NCI-H1436 (cell line): Measurements from ENCODE around the gene GOLGA8R.
"Not testable (repeated sequence)": the region's sequence is repeated elsewhere in the genome, so short reads cannot be mapped to it uniquely, and the experiment has no call there.

Source experiments
- DNase-seq: peaks from one replicate; lab custom pipeline; 2025; lab: John Stamatoyannopoulos, UW

Gene GOLGA8R

GRCh38 chr15:30414160-30414559, at the start of gene GOLGA8R:
Gene GOLGA8R (minus strand): TSS chr15:30414260. CDS start chr15:30414162, 98 bp downstream.
- not testable (repeated sequence) for DNase-seq

DNA sequence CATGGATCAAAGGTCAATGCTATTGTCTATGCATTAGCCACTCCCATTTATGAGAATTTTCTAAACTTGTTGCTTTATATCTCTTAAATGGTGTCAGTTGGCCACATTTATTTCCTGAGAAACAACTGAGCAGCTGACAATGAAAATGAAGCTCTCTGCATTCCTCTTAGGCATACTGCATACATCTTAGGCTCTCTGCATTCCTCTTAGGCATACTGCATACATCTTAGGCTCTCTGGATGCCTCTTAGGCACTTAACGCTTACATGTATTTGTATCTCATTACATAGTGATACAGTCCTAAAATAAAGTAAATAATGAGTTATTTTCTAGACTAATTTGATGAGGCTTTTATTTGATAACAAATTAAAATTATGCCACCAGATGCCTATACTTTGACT, 49.8 kb upstream of the GOLGA8R start:
- not testable (repeated sequence) for DNase-seq

- DNase-seq = not testable (repeated sequence)
Measured at GRCh38 chr15:30462176-30462575, 48.1 kb upstream of the GOLGA8R start.

DNA sequence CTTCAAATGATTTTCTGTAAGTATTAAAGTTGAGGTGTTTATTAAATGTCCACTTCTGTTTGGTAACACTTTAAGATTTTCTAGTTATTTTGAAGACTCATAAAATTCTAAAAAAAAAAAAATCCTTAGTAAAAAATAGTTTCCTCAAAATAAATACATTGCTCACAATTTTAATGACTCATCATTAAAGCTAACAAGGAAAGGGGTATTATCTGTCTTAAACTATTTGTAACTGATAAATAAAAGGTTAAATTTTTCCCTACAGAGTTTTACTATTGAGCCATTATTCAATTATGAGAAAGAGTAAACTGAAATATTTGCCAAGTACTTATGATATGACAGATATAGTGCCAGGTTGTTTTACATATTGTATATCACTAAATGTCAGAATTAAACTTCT, 38.6 kb upstream of the GOLGA8R start:
- DNase-seq = not testable (repeated sequence)

- not testable (repeated sequence) for DNase-seq
Measured at GRCh38 chr15:30438348-30438747, 24.3 kb upstream of the GOLGA8R start.

GRCh38 chr15:30435878-30436277, 21.8 kb upstream of the GOLGA8R start:
- not testable (repeated sequence) for DNase-seq

DNA sequence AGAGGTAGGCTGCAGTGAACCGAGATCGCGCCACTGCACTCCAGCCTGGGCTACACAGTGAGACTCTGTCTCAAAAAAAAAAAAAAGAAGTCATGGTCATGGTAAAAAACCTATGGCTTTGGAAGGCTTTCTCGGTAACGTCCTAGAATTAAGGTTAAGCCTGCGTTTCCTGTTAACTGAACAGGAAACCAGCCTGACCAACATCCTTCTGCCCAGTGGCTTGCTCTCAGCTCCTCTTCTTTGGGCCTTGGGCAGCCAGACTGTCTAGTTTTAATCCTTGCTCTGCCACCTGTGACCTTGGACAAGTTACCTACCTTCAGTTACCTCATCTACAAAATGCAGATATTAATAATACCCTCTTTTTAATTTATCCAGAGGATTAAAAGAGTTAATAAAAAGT, 6.7 kb upstream of the GOLGA8R start:
- not testable (repeated sequence) for DNase-seq

DNA sequence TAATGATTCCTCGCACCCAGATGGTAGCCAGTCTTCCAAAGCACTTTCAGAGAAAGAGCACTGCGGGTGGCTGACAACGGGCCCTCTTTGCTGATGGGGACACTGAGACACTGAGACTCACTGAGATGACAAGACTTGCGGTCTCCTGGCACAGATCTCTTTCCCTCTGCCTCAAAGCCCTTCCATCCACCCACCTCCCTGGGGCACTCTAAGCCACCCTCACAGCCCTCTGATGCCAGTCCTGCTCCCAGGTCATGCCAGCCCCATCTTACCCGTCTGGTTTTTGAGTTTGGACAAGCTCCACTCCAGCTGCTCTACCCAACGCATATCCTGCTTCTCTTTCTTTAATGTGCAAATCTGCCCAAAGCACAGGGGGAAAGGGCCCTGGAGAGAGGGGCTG, 6.4 kb downstream of the GOLGA8R start:
- not testable (repeated sequence) for DNase-seq

DNA sequence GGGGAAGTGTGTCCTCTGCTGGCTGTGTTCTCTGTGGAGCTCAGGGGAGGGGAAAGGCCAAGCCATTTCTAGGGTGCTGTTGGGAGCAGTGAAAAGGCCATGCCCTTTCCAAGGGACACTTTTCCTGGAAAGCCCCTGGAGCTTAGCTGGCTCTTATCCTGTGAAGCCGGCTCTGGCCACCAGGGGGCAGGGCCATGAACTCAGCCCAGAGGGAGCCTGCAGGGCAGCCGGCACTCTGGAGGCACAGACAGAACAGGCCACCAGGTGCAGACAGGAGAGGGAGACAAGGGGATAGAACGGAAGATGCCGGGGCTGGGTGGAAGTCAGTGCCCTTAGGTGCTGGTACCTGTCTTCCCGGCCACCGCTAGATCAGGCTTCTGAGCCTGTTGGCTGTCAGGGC, 15.1 kb downstream of the GOLGA8R start:
- DNase-seq = not testable (repeated sequence)

GRCh38 chr15:30393664-30393991, 20.4 kb downstream of the GOLGA8R start:
- DNase-seq = not testable (repeated sequence)

GRCh38 chr15:30392766-30393663, 21.0 kb downstream of the GOLGA8R start, which contains the start of gene CHRFAM7A:
Gene CHRFAM7A (minus strand): TSS chr15:30393540. CDS start chr15:30383351, 10,189 bp downstream.
- not testable (repeated sequence) for DNase-seq

GRCh38 chr15:30386318-30386887, 27.7 kb downstream of the GOLGA8R start:
- not testable (repeated sequence) for DNase-seq

GRCh38 chr15:30377082-30377413, 37.0 kb downstream of the GOLGA8R start:
- DNase-seq = not testable (repeated sequence)

GRCh38 chr15:30376375-30377081, 37.5 kb downstream of the GOLGA8R start:
- DNase-seq = not testable (repeated sequence)

DNA sequence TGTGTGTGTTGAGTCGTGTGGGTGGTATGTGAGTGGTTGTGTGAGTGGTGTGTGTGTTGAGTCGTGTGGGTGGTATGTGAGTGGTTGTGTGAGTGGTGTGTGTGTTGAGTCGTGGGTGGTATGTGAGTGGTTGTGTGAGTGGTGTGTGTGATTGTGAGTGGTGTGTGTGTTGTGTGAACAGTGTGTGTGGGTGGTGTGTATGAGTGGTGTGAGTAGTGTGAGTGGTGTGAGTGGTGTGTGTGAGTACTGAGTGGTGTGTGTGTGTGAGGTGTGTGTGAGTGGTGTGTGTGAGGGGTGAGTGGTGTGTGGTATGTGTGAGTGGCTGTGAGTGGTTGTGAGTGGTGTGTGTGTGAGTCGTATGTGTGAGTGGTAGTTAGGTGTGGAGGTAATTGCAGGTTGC, 38.2 kb downstream of the GOLGA8R start:
- not testable (repeated sequence) for DNase-seq

- DNase-seq = not testable (repeated sequence)
Measured at GRCh38 chr15:30374862-30375261, 39.2 kb downstream of the GOLGA8R start.

DNA sequence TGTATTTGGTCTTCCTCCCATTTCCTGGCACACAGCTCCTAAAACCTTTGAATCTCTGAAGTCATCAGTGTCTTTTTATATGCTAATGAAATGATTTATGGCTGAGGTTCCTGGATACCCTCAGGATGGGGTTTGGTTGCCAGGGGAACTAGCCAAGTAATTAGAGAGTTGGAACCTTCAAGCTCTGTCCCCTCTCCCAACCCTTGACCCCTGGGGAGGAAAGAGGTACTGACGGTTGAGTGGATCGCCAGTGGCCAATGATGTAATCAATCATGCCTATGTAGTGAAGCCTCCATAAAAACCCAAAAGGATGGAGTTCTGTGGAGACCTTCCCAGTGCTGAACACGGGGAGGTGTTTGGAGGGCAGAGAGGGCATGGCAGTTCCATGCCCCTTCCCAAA, 45.8 kb downstream of the GOLGA8R start:
- DNase-seq = not testable (repeated sequence)

- DNase-seq = not testable (repeated sequence)
Measured at GRCh38 chr15:30367246-30367645, 46.8 kb downstream of the GOLGA8R start.

DNA sequence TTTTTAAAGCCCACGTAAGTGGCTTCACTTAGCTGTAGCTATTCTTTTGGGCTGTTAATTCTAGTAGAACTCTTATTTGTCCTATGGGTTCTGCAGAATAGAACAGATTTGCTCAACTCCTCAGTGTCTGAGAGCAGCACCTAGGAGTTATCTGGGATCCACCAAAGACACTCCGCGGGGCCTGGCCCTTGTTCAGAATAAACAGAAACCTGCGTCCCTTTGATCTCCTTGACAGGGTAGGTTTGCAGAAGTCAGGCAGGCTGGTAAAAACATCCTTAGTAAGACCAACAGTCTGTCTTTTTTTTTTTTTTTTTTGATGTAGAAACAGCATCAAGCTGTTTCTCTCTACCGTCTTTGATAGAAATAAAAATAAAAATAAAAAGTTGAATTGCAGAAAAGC, 52.7 kb downstream of the GOLGA8R start:
- DNase-seq = not testable (repeated sequence)

GRCh38 chr15:30360990-30361389, 53.1 kb downstream of the GOLGA8R start:
- DNase-seq = not testable (repeated sequence)

GRCh38 chr15:30355043-30355442, 59.0 kb downstream of the GOLGA8R start:
- not testable (repeated sequence) for DNase-seq
